Heart left ventricle (tissue), 16 donors: ENCODE measurements around the gene ARHGAP26. TPM values are rescaled to one million over a fixed set of nuclear protein-coding genes. Genes with fewer than 3 reads are reported as not detected.

ENCODE experiments used
- ATAC-seq, 4 donors: fragments of 200-7000 bp; cut with Tn5 transposase; one replicate each; pipeline ENCODE4 v1.9.1; 2020 to 2022; ENCODE audit warnings: moderate library complexity in 4 of 4, mild to moderate bottlenecking in 3 of 4, moderate number of reproducible peaks in 1 of 4
- DNase-seq, 5 donors: peaks; one replicate each; pipeline ENCODE4 v3.0.0-alpha.2; 2020
- H3K27ac ChIP-seq, 12 donors: fragments of 200-600 bp; sonication (generic) in 4 of 12; one replicate each; pipeline versions ENCODE4 v1.5.0 to v1.8.0; 2016 to 2022; ENCODE audit warnings: mild to moderate bottlenecking in 2 of 12
- H3K27me3 ChIP-seq, 9 donors: fragments of 200-600 bp; sonication (generic) in 2 of 9; one replicate each; pipeline versions ENCODE4 v1.5.1 to v1.8.0; 2016 to 2022; ENCODE audit warnings: mild to moderate bottlenecking in 3 of 9
- H3K36me3 ChIP-seq, 9 donors: fragments of 200-600 bp; sonication (generic) in 2 of 9; one replicate each; pipeline versions ENCODE4 v1.5.0 to v1.8.0; 2018 to 2022; ENCODE audit warnings: mild to moderate bottlenecking in 2 of 9
- H3K4me1 ChIP-seq, 12 donors: fragments of 200-600 bp; sonication (generic) in 4 of 12; one replicate each; pipeline versions ENCODE4 v1.5.0 to v1.8.0; 2016 to 2022; ENCODE audit warnings: mild to moderate bottlenecking in 3 of 12
- H3K4me3 ChIP-seq, 12 donors: fragments of 200-600 bp; sonication (generic) in 4 of 12; one replicate each; pipeline versions ENCODE4 v1.5.0 to v1.8.0; 2017 to 2022; ENCODE audit warnings: mild to moderate bottlenecking in 9 of 12, moderate library complexity in 4 of 12
- H3K9me3 ChIP-seq, 12 donors: fragments of 200-600 bp; sonication (generic) in 4 of 12; one replicate each; pipeline versions ENCODE4 v1.5.0 to v1.8.0; 2016 to 2022; ENCODE audit warnings: mild to moderate bottlenecking in 1 of 12
- CTCF ChIP-seq, 12 donors: fragments of 200-600 bp; sonication (generic) in 4 of 12; IDR thresholded peaks; one replicate each; pipeline versions ENCODE4 v1.5.0 to v1.8.0; 2018 to 2022; ENCODE audit warnings: antibody characterized with exemption in 12 of 12, mild to moderate bottlenecking in 5 of 12
- POLR2A ChIP-seq, 2 donors: fragments of 450-650 bp; IDR thresholded peaks; one replicate each; pipeline ENCODE4 v1.6.1; 2017; ENCODE audit warnings: antibody characterized with exemption in 2 of 2, mild to moderate bottlenecking in 2 of 2, moderate library complexity in 2 of 2
- WGBS, 4 donors: extraction: QIAGEN DNeasy Blood & Tissue Kit in 2 of 4; methylation state at CpG; one replicate each; pipeline versions ENCODE4 v1.1.5 to v1.1.7; 2013 to 2018; 5-methylcytosine and 5-hydroxymethylcytosine counted together
- intact Hi-C, 10 donors: fragments of 100-400 bp; cut with DNase I; formaldehyde crosslinking; loops; one replicate each; pipeline versions ENCODE4 v1.11.1 to v1.14.2; 2022
- polyA plus RNA-seq, 2 donors: library from polyadenylated mRNA; stranded (reverse); fragments of 200-250 nt; gene quantifications; one replicate each; pipeline ENCODE4 v1.2.3, GENCODE V29; 2013
- total RNA-seq, 9 donors: library from RNA; depleted of rRNA in 2 of 9; stranded (reverse); fragments of >200 nt in 2 of 9; fragmentation: NEBNext Ultra II Directional in 3 of 9; extraction: Animal tissue kit (Norgen Biotek cat#: 25700) in 3 of 9; gene quantifications; one replicate each; pipeline versions ENCODE4 v1.1.0 to v1.2.4, GENCODE V29; 2016 to 2023
- donor health status: ischemic (EF 13 %, LVEDD 7.1; RV severe dilation, severe dysfunction).
- donor health status: healthy with polysubstance abuse.
- donor health status: DM: no; HTN: yes; CAD: no.
- donor health status: DM: no; HTN: no; CAD: no.
- donor health status: ischemic (EF 25% LVEDD 6.9; RV normal size, moderate dysfunction).
- donor health status: ischemic (EF 25% LVEDD 5.7; RV mildly dilated, moderate dysfunction).
- donor health status: healthy.
- donor health status: DM: yes; HTN: yes; CAD: no.
- donor health status: ischemic (EF 35%, LVEDD 5.7; RV mildly dilated, moderate dysfunction).
- donor health status: nonischemic (EF 11% LVEDD 7.7; RV severe dilation, severe dysfunction).
- donor health status: DM: yes; HTN: yes; CAD: no.
- donor health status: PGD.
- donor health status: ischemic (EF 29% LVEDD 5.4; RV normal size, mild dysfunction).
- donor health status: nonischemic (EF 23%, LVEDD 6.1; RV moderate dilation, normal function).

The ARHGAP26 gene
- total and polyA plus RNA-seq, 11 donors, result 11.9 to 52.1 (median 33.7) TPM

GRCh38 chr5:143168921-143169810 is 399.0 kb downstream of the ARHGAP26 start:
- WGBS, 4 donors, result 96 to 100% (median 97%) methylated on average over 3 of the region's 3 CpGs
- ATAC-seq (no peak), DNase-seq (no peak)
- no peak for TF ChIP-seq POLR2A (IDR thresholded peaks at IDR 0.05)
- no peak for TF ChIP-seq CTCF (IDR thresholded peaks at IDR 0.05)
- Histone ChIP-seq H3K4me3 (no peak overlapping the region), H3K4me1 (peaks cover 0 to 26% (median 7%) of the 10 kb centered on the region in 12 donors), H3K27ac (no peak overlapping the region), H3K36me3 (peaks cover 0 to 7% (median 0%) of the 10 kb centered on the region in 9 donors), H3K27me3 (no peaks in the 10 kb centered on the region), H3K9me3 (no peaks in the 10 kb centered on the region)
- intact Hi-C loops, result no loop called here

- H3K36me3 ChIP-seq, result peaks cover 0 to 7% (median 0%) of the 10 kb centered on the region in 9 donors
- no peak for TF ChIP-seq POLR2A (IDR thresholded peaks at IDR 0.05)
- no peak for TF ChIP-seq CTCF (IDR thresholded peaks at IDR 0.05)
- no peaks in the 10 kb centered on the region for H3K9me3 ChIP-seq
- no peak for DNase-seq
- H3K27me3 ChIP-seq, result no peaks in the 10 kb centered on the region
- no peak overlapping the region for H3K27ac ChIP-seq
- no peak overlapping the region for H3K4me3 ChIP-seq
- H3K4me1 ChIP-seq, result peaks cover 0 to 30% (median 6%) of the 10 kb centered on the region in 12 donors
- intact Hi-C loops, result no loop called here
- 93 to 97% (median 95%) methylated on average over 3 of the region's 3 CpGs for WGBS, 4 donors
- ATAC-seq, result no peak
Observed at GRCh38 chr5:143170104-143170503, 399.9 kb downstream of the ARHGAP26 start.

GRCh38 chr5:143170977-143171376 is 400.8 kb downstream of the ARHGAP26 start:
- Histone ChIP-seq H3K9me3 (no peaks in the 10 kb centered on the region), H3K36me3 (peaks cover 0 to 7% (median 0%) of the 10 kb centered on the region in 9 donors), H3K27ac (no peak overlapping the region), H3K4me1 (peaks cover 0 to 33% (median 6%) of the 10 kb centered on the region in 12 donors), H3K27me3 (no peaks in the 10 kb centered on the region), H3K4me3 (no peak overlapping the region)
- ATAC-seq, result no peak
- WGBS, 4 donors, result 87 to 96% (median 95%) methylated on average over 2 of the region's 2 CpGs
- DNase-seq, result no peak
- intact Hi-C loops, result no loop called here
- no peak for TF ChIP-seq CTCF (IDR thresholded peaks at IDR 0.05)
- no peak for TF ChIP-seq POLR2A (IDR thresholded peaks at IDR 0.05)

- no peaks in the 10 kb centered on the region for H3K27me3 ChIP-seq
- ATAC-seq (no peak), DNase-seq (no peak)
- peaks cover 0 to 7% (median 0%) of the 10 kb centered on the region in 9 donors for H3K36me3 ChIP-seq
- peaks cover 0 to 48% (median 9%) of the 10 kb centered on the region in 12 donors for H3K4me1 ChIP-seq
- H3K9me3 ChIP-seq, result no peaks in the 10 kb centered on the region
- H3K27ac ChIP-seq, result no peak overlapping the region
- H3K4me3 ChIP-seq, result no peak overlapping the region
- intact Hi-C loops, result no loop called here
- TF ChIP-seq POLR2A (IDR thresholded peaks at IDR 0.05), result no peak
- TF ChIP-seq CTCF (IDR thresholded peaks at IDR 0.05), result no peak
- 82 to 89% (median 85%) methylated on average over 5 of the region's 5 CpGs for WGBS, 4 donors
Observed at GRCh38 chr5:143172739-143173138, 402.6 kb downstream of the ARHGAP26 start.
